Lung microvascular endothelial cell (primary cell): ENCODE measurements around the gene GRM7. TPM values are rescaled to one million over a fixed set of nuclear protein-coding genes. Genes with fewer than 3 reads are reported as not detected.
A peak's percentile ranks its signal among the peaks of the same experiment; 100 is the strongest.

ENCODE experiments used
- DNase-seq, 2 donors: peaks; one replicate each; pipeline versions ENCODE4 v3.0.0 to v3.0.0-alpha.2; 2010; ENCODE audit warnings: low read depth in 2 of 2
- total RNA-seq: library from RNA; depleted of rRNA; stranded (reverse); fragments of >200 nt; gene quantifications from 2 replicates; pipeline ENCODE4 v1.2.1, GENCODE V29; 2014

The GRM7 gene
- total RNA-seq, 1 donor from 2014 or later: not detected

DNA sequence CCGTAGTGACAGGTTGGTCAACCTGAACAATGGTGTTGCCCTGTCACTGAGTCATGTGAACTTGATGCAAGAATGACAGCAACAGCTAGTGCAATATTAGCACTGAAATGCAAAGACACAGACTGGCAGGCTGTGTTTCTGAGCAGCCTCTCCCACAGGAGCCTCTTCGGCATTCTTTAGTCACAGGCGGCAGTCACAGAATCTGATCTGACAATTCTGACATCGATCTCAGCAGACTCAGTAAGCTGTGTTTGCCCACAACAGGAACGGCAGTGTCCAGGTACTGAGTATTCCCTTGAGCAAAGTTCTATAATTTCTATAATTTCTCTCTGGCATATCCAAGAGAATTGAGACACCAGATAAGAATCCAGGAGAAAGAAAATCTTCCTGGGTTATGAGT lies 776.8 kb downstream of the GRM7 start:
- no peak for DNase-seq

GRCh38 chr3:7638103-7638502 lies 777.2 kb downstream of the GRM7 start:
- DNase-seq: no peak

GRCh38 chr3:7640787-7641186 lies 779.9 kb downstream of the GRM7 start:
- DNase-seq: peak in 1 of 2 donors; percentile 4

DNA sequence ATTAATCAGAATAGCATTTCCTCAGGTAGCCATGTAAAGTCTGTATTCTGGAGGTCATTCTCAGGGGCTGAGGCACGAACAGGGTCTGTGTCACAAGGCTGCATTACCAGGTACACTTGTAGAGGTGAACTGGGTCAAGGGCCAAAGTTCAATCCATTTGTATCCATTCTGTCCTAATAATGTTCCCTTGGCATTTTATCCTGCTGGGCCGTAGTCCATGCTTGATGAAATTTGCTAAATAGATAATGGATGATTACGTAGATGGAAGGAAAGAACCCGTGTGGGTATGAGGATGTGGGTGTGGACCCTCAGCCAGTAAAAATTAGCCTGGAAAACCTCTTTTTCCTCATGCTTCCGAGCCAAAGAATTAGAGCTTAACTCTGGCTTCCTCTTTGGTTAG lies 785.9 kb downstream of the GRM7 start:
- no peak for DNase-seq

DNA sequence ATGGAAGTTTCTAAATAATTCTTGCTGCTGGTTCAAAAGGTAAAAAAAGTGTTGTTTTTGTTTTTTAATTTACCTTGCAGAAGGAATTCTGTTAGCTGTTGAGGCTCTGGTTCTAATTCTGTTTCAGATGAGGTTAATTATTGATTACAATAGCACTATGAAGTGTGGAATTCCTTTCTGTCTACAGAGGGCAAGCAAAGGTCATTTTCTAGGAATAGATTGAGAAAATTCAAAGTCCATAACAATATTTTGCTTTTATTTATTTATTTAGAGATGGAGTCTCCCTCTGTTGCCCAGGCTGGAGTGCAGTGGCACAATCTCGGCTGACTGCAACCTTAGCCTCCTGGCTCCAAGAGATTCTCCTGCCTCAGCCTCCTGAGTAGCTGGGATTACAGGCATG lies 789.6 kb downstream of the GRM7 start:
- no peak for DNase-seq

- DNase-seq: no peak
Measured at GRCh38 chr3:7651274-7651673, 790.4 kb downstream of the GRM7 start.

DNA sequence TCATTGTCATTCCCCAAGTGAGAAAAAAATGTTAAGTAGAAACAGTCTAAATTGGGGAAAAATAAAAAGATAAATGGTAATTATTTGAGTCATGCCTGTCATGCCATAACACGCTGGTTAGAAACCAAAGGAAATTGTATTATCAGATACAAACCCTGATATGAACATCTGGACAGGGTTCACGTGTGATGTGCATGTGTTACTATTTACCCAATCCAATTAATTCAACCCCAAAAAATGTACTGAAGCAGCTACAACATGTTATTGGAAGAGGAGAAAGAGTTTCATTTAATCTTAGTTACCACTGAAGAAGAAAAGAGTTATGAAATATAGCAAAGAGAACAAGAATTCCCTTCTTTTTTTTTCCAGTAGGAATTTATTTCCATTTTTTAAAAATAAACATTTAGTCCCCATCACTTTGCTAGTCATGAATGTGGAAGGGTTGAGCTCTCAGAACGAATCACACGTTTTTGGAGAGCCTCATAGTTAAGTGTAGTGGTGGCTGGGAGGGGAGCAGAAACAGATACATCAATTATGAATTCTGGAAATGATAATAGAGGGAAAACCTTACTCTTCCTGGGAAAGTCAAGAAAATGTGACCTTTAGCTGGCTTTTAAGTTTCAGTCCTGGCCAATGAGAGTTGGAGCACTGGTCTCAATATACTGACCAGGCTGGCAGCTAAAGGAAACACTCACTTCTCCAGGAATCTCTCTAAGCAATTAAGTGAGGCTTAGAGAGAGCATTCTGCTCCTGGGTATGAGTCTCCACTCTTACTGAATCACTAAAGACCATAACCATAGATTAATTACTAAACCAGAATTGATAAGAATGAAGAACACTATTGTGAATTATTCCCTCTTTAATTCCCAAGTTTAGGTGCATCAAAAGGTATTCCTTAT lies 796.5 kb downstream of the GRM7 start:
- peak in 1 of 2 donors; percentile 3 for DNase-seq

- DNase-seq: no peak
Measured at GRCh38 chr3:7658294-7658693, 797.4 kb downstream of the GRM7 start.

DNA sequence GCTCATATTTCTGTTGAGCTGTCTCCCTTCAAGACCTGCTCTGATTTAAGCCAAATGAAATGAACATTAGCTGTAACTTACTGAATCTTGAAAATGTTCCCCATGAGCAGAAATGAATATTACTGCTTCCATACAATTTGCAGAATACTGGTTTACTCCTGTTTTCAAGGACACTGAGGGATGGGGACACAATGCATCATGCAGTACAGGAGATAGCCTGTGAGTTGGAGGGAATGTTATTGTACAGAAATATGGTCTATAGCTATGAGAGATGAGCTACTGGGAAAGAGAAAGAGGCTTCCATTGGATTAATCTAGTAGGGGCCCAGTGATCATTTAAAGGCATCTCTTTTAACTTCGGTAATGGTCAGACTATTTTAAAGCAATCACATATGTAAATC lies 798.2 kb downstream of the GRM7 start:
- DNase-seq: no peak

- no peak for DNase-seq
Measured at GRCh38 chr3:7663771-7664170, 802.9 kb downstream of the GRM7 start.

DNA sequence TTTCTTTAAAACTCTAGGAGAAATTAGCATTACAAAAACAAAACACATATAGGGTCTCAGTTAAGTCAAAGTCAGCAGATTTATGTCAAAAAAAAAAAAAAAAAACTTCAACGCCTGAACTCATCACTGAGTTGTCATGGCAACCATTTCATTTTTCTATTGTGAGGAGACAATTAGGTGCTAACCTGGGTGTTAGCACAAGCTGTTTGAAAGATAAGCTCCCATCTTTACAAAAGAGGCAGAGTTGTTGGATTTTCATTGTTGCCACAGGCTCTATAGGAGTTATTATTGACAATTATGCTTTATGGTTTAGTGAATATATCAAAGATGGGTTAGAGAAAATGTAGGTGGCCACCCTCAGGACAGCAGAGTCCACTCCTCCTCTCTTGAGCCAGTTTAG lies 806.9 kb downstream of the GRM7 start:
- DNase-seq: no peak

- DNase-seq: no peak
Measured at GRCh38 chr3:7669641-7670040, 808.7 kb downstream of the GRM7 start.

DNA sequence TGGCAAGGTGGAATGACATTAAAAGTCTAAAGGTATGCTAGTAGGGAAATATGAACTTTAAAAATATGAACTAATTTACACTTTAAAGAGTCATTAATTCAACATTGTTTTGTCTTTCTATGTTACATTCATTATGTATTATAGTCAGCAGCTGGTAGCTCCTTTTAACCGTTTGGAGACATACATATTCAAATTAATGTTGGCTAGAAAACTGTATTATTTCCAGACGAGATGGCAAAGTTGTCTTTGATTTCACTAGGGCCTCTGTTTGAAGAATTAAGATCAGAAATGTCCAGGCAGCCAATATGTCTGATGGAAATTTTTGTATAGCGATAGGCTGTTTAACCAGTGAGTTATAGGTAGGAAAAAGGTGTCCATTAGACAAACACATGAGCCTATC lies 817.6 kb downstream of the GRM7 start:
- DNase-seq: no peak

DNA sequence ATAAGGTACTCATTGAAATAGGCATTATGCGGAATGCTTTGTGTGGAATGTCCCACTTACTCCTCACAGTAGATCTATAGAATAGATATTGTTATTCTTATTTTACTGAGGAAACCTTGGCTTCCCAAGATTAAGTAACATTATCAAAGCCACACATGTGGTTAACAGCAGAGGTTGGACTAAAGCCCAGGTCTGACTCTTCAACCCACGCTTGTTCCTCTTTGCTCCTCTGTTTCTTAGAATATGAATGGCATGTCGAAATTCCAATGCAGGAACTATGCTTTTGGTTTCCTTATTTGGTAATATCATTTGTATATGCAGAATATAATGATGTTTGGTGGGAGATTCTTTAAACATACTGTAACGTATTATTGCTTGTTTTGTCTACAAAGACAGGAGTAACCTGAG lies 821.9 kb downstream of the GRM7 start:
- peak in 1 of 2 donors; percentile 92 for DNase-seq

DNA sequence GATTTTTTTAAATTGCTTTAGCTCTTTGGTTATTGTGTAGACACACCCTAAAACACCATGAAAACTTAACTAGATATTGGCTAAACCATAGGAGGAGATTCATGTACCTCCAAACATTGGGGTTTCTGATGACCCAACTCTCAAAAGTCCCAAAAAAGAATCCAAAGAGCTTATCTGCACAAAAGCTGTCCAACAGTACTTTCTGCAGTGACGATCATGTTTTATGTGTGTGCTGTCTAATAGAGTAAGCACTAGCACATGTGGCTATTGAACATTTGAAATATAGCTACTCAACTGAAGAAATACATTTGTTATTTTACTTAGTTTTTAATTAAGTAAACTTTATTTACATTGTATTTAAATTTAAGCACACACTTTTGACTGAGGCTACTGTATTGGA lies 822.5 kb downstream of the GRM7 start:
- DNase-seq: peak in 1 of 2 donors; percentile 3

GRCh38 chr3:7684182-7684715 lies 823.3 kb downstream of the GRM7 start:
- peak in 1 of 2 donors; percentile 8 for DNase-seq

GRCh38 chr3:7687428-7688147 lies 826.7 kb downstream of the GRM7 start:
- DNase-seq: no peak

GRCh38 chr3:7692866-7693265 lies 832.0 kb downstream of the GRM7 start:
- no peak for DNase-seq

GRCh38 chr3:7693976-7694375 lies 833.1 kb downstream of the GRM7 start:
- DNase-seq: no peak

- no peak for DNase-seq
Measured at GRCh38 chr3:7695049-7695448, 834.1 kb downstream of the GRM7 start.

GRCh38 chr3:7696320-7696719 lies 835.4 kb downstream of the GRM7 start:
- DNase-seq: no peak

DNA sequence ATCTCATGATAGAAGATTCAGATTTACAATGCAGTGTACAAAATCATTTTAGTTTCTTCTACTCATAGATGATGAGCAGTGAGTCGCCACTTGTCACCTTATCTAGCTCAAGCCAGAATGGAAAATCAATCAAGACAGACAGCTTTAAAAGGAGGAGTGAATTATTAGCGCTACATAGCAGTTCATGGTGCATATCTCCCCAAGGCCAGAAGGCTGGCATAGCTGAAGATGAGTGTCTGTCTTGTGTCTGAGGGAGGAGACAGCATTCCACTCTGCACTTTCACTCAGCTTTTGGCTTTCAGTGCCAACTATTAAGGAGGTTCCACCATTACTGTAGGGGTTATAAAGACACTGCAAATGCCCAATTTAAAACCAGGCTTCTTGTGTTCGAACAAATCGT lies 836.6 kb downstream of the GRM7 start:
- no peak for DNase-seq

GRCh38 chr3:7700539-7700938 lies 839.6 kb downstream of the GRM7 start:
- no peak for DNase-seq
